RPMI8226 (cell line): ENCODE data around the gene L3MBTL4.
"Not testable (repeated sequence)": the region's sequence is repeated elsewhere in the genome, so short reads cannot be mapped to it uniquely, and the experiment has no call there.

ENCODE experiments used
- DNase-seq: peaks from one replicate; pipeline ENCODE4 v3.0.0-alpha.2; 2015

L3MBTL4 gene

DNA sequence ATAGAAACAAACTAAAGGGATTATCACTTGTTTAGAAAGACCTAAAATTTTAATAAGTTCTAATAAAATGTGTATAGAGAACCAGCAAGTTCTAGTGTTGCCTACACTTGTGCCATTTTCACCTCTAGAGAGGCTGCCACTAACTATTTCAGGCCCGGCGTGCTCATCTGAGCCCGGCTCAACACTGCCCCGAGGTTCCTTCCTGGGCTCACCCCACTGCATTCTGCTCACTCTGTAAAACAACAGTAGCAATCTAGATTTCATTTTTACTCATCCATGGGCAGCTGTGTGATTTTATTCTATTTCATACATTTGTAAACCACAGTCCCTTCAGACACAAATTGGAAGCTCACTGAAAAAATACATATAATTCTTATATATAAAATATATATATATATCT, 253.2 kb downstream of the L3MBTL4 start:
- DNase-seq, result no peak

DNA sequence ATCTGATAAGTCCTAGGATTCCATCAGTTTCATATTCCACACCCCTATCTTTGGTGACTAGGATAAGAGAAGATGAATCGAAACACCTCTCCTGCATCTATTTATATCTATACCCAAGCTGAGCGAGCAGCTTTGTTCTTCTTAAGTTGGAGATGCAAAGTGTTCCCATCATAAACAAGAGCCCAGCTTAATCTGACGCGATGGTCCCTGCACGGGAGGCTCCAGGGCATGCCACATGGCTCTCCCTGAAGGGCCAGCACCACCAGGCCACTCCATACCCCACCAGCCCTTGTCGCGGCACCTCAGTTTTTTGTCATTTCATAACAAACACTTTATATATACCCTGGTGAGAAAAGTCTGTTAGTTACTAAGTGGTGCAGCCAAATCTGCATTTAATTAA, 255.3 kb downstream of the L3MBTL4 start:
- no peak for DNase-seq

DNA sequence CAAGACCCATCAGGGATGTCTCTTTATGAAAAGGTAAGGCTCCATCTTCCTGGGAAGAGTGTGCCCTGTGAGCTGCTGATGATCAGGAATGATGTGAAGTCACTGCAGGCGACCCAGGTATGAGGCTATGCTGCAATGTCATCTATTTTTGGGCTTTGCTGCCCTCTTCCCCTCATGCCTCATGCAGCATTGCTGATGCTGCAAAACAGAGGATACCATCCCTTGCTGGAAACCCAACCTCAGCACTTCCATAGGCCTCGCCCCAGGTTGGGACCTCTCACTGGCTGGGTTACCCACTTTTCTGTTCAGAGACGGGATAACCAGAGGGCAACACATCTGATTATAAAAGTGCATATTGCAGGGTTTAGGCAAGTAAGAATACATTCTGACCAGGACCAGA, 255.8 kb downstream of the L3MBTL4 start:
- DNase-seq, result peak; percentile 27

DNA sequence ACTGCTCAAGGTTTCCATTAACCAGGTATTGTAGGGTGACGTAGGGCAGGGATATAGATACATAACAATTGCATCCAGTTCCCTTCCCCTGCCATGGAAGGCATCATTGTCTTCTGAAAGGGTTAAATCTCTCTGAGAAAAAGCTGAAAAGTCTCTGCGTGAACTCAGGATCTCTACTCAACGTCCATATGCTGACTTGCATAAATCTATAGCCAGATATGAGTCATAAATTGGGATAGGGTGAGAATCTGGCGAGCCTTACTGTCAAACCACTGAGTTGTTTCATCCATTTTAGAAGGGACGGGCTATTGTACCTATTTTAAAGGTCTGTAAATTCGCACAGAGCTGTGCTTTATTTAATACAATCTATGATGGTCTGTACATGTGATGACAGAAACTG, 258.3 kb downstream of the L3MBTL4 start:
- DNase-seq, result no peak

DNA sequence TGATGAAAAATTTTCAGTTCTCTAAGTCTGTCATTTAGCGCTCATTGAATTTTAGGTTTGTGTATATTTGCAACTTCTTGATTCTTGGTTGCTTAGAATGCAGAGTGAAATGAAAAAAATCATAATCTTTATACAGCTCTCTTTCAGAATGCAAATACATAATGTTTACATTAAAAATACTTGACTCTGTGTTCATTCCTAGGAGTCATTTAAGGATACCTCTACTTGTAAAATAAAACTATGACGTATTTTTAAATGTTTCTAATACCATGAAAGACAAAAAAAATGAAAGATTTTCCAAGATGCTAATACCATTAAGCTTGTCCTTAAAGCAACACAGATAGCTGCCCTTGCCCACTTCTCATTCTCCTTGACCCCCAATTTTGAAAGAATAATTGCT, 259.0 kb downstream of the L3MBTL4 start:
- DNase-seq, result no peak

DNA sequence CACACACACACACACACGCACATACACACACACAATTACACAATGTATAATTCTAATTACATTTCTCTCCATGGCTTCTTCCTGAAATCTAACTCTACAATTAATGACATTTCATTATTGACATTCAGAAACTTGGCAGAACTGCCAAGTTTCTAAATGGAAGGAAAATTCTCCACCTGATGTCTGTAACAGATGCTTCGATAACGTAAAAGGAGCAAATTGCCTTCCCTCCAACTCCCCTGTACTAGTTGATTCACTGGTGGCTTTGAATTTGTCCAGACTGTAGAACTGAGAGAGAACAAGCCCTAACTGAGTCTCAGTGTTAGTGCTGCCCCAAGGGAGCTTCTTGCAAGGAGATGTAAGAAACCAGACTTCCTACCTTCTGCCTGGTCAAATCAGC, 264.3 kb downstream of the L3MBTL4 start:
- DNase-seq, result no peak

DNA sequence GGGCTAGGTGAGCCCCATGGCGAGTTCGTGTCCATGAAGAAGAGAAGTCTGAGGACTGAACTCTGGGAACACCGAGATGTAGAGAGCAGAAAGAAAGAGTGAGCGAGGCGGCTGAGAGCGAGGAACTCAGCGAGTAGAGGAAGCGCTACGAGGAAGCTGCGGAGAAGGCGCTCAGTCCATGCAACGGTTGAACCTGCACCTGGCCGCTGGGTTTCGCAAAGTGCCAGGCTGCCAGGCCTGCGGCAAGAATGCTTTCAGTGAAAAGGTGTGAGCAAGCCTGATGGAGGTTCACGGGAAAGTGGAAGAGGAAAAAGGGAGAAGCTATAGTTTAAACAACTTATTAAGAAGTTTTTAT, 268.4 kb downstream of the L3MBTL4 start:
- DNase-seq, result no peak

DNA sequence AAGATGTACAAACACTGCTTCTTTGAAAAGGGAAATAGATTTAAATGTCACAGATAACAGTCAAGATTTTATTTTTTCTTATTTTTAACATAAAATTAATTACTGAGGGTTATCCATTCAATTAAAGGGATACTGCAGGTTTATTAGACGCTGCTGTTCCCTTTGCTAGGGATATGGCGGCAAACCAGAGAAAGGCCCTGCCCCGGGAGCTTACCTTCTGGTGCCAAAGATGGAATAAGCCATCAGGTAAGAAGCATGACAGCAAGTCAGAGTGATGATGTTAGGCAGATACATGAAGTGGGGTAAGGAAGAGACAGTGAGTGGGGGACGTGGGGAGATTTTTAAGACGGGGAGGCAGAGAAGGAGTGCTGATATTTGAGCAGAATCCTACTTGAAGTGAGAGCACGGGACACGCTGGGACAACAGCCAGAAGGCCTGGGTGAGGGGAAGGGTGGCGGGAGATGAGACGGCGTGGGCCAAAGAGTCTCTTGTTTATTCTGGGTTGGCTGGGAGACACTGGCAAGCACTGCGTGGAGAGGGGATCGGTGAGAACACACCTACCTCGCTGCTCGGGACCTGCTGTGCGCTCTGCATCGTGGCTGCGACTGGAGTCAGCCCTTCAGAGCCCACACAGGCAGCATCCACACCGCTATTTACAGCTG, 268.9 kb downstream of the L3MBTL4 start:
- DNase-seq, result no peak

DNA sequence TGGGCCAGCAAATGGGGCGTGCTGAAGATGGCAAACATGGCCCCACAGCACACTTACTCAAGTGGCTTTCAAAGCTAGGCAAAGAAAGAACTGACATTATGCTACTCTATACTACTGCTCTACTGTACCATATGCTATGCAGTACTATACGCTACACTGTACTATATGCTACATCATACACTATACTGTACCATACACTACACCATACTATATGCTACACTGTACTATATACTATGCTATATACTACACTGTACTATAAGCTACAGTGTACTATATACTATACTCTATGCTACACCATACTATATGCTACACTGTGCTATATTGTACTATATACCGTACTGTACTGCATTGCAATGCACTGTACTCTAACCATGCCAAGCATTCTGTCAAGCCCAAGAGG, 275.7 kb downstream of the L3MBTL4 start:
- DNase-seq, result no peak

DNA sequence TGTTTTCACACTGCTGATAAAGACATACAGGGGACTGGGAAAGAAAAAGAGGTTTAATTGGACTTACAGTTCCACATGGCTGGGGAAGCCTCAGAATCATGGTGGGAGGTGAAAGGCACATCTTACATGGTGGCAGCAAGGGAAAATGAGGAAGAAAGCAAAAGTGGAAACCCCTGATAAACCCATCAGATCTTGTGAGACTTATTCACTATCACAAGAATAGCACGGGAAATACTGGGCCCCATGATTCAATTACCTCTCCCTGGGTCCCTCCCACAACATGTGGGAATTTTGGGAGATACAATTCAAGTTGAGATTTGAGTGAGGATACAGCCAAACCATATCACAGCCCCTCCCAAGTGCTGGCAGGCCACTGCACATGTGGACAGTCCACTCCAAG, 278.8 kb downstream of the L3MBTL4 start:
- DNase-seq, result not testable (repeated sequence)

DNA sequence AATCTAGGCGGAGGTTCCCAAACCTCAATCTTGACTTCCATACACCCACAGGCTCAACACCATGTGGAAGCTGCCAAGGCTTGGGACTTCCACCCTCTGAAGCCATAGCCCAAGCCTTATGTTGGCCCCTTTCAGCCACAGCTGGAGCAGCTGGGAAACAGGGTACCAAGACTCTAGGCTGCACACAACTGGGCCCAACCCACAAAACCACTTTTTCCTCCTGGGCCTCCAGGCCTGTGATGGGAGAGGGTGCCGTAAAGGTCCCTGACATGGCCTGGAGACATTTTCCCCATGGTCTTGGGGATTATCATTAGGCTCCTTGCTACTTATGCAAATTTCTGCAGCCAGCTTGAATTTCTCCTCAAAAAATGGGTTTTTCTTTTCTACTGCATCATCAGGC, 279.7 kb downstream of the L3MBTL4 start:
- DNase-seq, result not testable (repeated sequence)

DNA sequence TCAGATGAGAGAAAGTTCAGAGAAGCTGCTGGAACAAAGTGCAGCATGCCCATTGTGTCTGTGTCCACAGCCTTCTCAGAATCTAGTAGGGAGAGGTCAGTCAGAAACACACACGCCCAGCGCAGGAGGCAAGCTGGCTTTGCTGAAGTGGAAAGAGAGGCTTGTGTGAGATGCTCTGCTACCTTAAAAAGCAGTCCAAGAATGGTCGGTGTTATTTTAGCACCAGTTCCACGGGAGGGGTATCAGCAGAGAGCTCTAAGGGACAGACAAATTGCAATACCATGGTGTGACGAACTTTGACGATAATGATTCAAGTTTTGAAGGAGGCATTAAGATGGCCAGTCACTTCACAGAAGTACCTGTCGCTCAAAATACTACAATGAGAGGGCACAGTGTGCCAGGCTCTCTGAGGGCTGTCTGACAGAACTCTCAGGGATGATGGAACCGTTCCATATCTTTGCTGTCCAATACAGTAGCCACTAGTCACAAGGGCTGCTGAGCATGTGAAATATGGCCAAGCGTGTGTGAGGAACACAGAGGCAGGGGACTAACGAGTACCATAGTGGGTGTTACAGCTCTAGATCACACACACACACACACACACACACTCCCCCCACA, 281.9 kb downstream of the L3MBTL4 start:
- DNase-seq, result no peak

DNA sequence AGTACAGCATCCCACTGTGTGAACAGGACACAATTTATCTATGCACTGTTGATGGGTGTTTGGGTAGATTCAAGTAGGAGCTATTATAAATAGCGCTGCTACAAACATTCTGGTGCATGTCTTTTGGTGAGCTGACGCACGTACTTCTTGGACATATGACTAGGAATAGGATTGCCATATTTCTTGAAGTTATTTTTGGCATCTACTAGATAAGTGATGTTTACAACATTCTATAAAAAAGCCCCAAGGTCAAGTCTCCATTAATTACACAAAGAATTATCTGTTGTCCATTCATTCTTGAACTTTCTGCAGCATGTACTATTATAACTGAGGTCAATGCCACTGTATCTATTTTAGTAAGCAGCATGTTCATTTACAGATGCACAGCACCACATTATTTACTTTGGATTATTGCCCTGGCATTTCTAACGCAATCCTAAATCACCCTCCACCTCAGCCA, 293.9 kb downstream of the L3MBTL4 start:
- DNase-seq, result no peak

DNA sequence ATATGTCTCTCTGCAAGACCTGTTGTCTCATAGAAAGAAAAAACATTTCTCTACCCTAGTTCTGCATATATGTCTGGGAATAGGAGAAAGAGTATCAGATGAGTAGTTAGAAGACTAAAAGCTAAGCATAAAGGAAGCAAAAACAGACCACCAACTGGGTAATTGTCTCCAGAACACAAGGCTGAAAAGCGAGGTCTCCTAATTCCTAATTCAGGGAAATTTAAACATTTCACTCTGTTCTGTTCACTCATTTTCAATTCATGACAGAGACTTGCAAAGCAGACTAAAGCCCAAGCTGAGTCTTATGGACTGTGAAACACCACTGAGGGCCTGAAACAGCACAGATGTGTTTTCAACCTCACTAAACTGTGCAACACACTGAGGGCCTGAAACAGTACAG, 294.9 kb downstream of the L3MBTL4 start:
- DNase-seq, result no peak

DNA sequence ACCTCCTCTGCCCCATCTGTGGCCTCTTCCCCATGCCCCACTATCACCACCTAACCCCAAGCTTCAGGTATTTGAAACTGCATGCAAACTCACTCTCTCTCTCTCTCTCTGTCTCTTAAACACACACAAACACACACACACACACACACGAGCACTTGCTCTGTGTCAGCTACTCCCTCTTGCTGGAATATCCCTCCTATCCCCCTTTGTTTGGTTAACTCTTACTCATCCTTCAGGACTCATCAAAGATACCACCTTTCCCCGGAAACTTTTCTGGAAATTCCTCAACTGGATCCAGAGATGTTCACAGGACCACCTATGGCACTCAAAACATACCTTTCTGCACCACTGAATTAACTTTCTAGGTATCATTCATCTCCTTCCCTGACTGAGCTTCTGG, 296.6 kb downstream of the L3MBTL4 start:
- DNase-seq, result no peak

DNA sequence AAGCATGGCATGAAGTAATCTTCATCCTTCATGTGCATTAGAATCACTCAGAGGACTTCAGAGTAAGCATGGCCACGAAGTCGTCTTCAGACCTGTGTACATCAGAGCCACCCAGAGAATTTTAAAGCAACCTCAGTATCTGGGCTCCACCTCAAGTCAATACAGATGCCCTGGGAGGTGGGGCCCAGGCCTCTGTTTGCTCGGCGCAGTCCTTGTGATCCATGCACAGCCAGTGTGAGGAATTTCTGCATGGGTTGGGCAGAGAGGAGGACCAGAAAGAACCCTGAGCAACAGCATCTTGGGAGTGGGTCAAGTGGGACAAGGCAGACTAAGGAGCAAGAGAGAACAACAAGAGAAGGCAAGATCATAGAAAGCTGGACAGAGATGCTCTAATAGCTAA, 299.0 kb downstream of the L3MBTL4 start:
- DNase-seq, result no peak

DNA sequence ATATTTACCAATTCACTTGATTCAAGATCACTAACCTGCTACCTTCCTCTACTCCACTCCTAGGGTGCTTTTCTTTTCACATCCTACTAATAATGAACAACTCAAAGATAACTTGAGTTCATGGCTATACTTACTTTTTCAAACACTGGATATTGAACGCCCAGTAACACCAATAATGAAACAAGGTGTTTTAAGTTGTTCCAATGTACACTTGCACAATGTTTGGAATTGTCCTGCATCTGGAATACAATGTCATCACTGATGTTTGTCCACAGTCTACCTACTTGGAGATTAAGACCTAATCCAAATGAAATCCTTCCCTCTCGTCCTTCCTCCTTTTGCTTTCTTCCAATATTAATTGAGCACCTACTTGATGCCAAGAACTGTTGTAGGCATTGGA, 301.1 kb downstream of the L3MBTL4 start:
- no peak for DNase-seq

DNA sequence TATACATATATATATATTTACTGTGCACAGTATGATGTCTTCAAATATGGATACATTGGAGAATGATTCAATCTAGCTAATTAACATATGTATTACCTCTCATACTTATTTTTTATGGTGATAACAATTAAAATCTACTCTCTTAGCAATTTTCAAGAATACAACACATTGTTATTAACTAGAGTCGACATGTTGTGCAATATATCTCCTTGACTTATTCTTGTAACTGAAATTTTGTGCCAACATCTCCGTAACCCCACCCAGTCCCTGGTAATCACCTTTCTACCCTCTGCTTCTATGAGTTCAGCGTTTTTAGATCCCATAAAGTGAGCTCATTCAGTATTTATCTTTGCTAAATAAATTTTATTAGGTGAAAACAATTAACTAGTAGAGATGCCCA, 303.0 kb downstream of the L3MBTL4 start:
- DNase-seq, result no peak

DNA sequence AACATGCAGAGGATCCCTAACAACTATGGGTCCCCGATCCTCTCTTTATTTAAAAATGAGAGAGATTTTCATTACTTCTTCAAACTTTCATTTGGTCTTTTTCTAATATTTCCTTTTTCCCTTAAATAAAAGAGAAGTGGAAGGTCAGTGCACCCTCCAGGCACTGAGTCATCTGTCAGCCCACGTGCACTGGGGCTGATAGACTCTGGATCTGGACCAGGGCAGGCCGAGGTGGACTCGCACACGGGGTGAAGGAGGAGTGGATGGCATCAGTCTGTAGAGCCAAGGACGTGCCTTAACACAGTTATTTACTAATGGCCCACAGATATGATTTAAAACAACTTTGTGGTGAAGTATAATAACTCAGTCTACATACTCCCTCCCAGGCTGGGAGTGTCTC, 305.0 kb downstream of the L3MBTL4 start:
- DNase-seq, result no peak

DNA sequence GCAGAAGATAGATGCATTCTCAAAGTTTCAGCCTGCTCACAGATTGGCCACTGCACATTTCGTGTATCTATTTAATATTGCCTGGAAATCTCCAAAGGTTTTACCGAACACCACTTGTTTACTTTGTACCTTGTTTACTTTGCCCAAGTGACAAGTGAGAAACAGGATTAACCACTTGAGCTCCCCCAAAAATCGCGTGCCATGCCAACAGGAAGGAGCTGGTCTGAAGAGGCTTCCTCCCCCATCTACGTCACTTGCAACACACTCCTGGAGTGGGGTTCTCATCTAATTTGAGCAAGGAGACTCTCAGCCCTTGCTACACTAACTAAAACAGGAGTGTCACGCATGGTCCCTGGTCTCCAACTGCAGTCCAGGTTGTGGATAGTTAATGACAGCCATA, 306.9 kb downstream of the L3MBTL4 start:
- DNase-seq, result no peak

DNA sequence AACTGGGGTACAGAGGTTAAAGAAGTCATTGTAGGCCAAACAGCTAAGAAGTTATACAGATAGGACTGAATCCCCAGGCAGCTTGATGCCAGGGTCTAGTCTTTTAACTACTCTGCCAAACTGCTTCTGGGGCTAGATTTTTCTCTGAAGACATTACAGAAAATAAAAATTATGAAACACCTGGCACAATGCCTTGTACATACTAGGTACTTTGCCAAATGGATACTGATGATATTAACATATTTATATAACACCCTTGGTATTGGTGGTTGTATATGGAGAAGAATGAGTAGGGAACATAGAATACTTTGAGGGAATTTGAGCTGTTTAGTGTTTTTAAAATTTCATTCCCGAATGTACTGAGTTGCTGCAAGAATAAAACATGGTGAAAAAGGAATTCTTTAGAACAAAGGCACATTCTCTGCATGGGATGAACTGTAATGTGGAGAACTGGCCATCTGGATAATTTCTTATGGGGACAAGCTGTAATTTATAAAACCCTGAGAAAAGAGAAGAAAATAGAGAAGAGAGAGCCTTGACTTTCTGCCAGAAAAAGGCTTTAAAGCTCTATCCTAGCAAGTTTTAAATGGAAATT, 308.5 kb downstream of the L3MBTL4 start:
- no peak for DNase-seq

DNA sequence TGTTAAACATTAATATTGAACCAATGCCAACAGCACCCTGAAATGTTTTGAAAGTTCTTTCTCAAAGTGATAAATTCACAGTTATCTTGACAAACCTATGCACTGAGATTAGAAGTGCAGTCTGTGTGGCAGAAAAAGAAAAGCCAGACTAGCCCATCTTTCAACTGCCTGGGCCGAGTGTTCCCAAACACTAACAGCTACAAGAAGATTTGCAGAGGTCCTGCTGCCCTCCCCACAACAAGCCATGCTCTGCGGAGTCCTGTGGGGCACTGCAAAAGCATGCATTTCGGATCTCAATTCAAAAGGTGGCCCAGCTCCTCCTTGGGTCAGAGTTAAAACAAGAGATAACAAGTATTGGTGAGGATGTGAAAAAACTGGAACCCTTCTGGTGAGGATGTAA, 311.0 kb downstream of the L3MBTL4 start:
- DNase-seq, result no peak

DNA sequence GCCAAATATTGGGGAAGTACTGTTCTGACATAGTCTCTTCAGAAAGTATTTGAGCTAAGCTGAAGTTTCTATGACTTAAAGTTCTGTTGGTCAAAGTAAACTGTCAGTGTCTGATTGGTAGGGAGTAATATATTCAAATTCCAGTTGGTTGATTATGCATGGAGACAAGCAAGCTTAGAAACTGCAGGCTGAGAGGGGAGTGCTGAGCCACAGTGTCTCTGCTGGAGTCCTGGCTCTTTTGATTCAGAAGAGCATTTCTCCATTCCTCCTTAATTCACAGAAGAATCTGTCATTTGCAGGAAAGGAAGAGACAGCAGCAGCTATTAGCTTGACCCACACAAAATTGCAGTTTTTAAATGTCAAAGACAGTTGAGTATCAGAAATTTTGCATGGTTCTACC, 318.0 kb downstream of the L3MBTL4 start:
- no peak for DNase-seq

DNA sequence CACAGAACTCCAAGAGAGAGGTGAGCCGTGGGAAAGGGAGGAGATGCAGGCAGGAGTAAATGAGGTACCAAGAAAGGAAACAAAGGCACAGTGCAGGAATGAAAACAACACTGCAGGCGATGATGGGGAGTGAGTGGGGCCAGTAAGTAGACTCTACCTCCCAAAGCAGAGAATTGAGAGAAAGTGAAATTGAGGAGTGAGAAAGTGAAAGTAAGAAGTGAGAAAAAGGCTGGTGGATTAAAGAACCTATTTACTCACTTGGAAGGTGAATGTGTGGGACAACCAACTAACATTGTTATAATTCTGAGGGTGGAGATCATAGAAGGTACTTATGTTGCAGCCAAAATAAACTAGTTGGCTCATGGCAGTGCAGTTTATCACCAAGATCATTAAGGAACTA, 326.3 kb downstream of the L3MBTL4 start:
- DNase-seq, result no peak

DNA sequence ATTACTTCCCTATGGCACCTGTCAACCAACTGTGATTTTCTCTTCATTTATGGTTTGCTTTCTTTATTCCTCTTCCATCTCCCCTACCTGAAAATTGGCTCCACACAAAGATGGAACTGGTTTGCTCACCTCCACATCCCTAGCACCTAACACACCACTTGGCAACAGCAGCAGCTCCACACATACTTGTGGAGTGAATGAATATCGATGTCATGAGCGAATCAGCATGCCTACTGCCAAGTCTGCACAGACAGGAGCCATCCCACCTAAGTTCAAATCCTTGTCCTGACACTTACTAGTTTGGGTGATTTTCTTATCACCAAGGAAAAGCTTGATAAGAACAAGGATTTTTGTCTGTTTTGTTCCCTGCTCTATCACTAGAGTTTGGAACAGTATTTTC, 328.0 kb downstream of the L3MBTL4 start:
- no peak for DNase-seq
